Renal pelvis (tissue), 4 donors: ENCODE results near the gene GTPBP8. TPM values are rescaled to one million over a fixed set of nuclear protein-coding genes. Genes with fewer than 3 reads are reported as not detected.

Experiments used
- DNase-seq: peaks from one replicate; pipeline ENCODE4 v3.0.0-alpha.2; 2013
- polyA plus RNA-seq, 3 donors: library from polyadenylated mRNA; unstranded; fragments of 120-200 nt; gene quantifications; one replicate each; pipeline ENCODE4 v1.2.1, GENCODE V29; 2013; ENCODE audit not compliant: insufficient read length in 3 of 3

GTPBP8 gene
- polyA plus RNA-seq, 3 donors = 22.2 to 23.5 (median 23.3) TPM

DNA sequence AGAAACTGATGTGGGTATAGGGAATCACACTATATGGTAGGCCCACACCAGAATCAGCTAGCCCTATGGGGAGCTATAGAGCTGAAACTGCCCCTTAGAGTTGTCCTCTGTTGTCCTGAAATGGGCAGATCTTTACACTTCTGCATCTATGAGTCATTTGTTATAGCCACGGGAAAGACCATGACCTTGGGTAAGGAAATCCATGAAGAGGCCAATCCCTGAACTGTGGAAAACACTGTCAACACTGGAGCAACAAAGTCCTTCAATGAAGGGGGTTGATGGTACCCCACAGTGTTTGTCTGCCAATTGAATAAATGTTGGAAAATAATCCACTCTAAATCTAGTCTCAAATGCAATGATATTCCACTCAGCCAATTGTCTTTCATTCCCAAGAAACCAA, 10.7 kb upstream of the GTPBP8 start:
- DNase-seq = no peak

DNA sequence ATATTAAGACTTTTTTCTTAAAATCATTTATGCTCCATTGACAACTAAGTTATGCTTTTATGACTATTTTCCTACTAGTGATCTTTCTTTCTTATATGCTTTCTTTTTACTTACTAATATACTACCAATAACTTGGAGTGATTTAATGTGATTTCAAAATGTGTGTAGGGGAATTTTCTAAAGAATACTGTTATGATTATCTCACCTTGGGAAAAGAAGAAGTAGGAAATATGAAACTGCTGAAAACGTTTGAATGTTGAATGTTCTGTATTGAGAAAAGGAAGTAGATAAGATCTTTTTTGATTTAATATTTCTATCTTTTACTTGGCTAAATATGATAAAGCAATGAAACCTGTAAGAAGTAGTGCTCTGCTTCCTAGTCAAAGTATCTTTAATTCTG, 8.1 kb upstream of the GTPBP8 start:
- no peak for DNase-seq

- DNase-seq = peak; percentile 27
Observed at GRCh38 chr3:112984485-112984884, 6.3 kb upstream of the GTPBP8 start.

DNA sequence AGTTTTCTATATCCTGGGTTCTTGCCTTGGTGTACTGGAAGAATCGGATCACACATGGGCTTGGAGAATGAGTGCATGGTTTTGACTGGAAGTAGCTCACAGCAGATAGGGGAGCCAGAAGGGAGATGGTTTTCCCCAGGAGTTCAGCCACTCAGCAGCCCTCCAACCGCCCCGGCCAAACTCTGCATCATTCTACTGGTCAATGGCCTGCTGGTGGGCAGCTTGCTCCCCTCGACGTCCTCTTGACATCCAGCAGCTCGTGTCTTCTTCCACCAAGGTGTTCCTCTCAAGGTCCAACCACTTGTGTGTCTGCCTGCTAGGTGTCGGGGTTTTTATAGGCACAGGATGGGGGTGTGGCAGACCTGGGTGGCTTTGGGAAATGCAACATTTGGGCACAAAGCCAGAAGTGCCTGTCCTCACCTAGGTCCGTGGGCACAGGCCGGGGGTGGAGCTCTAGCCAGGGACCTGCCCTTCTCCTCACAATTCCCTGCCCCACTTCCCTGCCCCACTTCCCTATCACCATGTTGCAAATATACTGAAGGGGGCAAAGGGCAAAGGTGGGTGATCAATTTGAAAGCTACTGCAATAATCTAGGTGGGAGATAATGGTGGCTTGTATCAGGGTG, 3.0 kb upstream of the GTPBP8 start:
- no peak for DNase-seq

GRCh38 chr3:112995800-112996199, 5.0 kb downstream of the GTPBP8 start:
- DNase-seq = no peak

DNA sequence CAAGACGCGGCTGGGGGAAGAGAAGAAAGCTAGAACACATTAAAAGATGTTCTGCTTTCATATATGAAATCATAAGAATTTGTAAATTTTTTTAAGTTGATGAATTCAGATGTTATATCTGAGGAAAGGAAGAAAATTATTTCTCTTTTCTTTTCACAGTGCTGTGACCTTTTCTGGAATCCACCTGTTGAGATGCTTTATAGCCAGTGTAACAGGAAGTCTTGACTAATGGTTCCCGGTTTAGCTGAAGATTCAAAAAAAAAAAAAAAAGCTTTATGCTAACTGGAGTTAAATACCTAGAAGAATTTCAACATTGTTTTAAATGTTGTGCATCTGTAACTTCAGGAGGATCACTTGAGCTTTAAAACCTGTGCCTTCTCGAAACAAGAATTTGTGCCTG, 9.9 kb downstream of the GTPBP8 start:
- DNase-seq = no peak

DNA sequence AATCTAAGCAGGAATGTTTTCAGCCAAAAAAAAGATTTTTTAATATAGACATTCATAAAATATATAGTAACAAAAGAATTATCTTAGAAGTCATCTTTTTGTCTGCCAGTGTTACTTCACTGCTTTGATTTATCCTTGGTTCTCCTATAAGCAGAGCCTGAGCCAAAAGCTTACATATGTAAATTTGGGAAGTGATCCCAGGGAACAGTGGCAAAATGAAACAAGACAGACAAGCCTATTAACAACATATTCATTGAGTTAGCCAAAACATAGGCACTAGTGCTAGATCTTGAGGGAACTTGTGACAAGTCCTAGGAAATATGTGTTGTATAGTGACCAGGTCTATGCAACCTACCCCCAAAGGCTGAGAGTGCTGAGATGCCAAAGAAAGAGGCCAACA, 11.3 kb downstream of the GTPBP8 start:
- no peak for DNase-seq

- no peak for DNase-seq
Observed at GRCh38 chr3:113002679-113003078, 11.9 kb downstream of the GTPBP8 start.

GRCh38 chr3:113005611-113006010, 14.8 kb downstream of the GTPBP8 start:
- no peak for DNase-seq

DNA sequence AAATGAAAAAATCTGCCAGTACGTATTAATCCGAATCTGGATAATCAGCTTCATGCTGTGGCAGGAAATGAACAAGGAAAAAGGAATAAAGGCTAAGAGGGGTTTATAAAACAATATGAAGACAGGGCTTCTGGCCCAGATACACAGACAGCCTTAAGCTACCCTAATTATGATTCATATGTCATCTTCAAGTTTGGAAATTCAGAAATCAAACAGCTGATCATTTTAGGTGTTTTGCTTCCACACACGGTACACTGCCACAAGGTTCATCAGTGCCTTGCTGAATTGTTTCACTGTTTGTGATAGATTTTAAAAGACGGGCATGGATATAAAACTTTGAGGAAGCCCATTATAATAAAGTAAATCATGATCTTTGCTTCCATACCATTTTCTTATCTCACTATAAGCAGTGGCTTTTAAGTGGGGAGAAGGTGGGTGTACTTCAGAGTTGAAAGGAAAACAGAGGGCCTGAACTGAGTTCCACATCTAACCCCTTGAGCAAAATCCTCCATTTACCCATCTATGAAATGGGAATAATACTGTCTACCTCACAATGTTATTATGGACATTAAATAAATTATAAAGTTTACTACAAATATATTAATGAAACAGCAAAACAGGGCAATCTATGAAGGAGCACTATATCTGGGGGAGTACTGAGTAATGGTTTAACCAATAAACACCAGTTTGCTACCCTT, 15.7 kb downstream of the GTPBP8 start:
- DNase-seq = no peak

DNA sequence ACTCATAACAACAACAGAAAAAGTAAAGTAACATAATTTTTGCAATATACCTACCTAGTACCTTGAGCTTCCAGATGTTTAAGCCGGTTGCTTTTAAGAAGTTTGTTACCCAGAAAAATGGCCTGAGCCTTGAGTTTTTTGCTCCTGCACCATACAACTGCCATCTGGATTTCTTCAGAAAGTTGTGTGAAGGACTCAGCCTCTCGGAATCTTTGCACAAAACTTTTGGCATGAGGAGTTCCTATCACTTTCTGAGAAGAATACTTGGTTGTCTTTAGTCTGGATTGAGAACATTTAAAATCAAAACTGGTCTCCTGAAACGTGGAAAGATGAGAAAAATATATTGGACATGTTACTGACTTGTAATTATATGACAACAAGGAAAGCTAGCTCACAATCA, 17.3 kb downstream of the GTPBP8 start:
- DNase-seq = no peak

- DNase-seq = no peak
Observed at GRCh38 chr3:113013593-113013992, 22.8 kb downstream of the GTPBP8 start.

- peak; percentile 19 for DNase-seq
Observed at GRCh38 chr3:113018536-113019181, 27.9 kb downstream of the GTPBP8 start.

DNA sequence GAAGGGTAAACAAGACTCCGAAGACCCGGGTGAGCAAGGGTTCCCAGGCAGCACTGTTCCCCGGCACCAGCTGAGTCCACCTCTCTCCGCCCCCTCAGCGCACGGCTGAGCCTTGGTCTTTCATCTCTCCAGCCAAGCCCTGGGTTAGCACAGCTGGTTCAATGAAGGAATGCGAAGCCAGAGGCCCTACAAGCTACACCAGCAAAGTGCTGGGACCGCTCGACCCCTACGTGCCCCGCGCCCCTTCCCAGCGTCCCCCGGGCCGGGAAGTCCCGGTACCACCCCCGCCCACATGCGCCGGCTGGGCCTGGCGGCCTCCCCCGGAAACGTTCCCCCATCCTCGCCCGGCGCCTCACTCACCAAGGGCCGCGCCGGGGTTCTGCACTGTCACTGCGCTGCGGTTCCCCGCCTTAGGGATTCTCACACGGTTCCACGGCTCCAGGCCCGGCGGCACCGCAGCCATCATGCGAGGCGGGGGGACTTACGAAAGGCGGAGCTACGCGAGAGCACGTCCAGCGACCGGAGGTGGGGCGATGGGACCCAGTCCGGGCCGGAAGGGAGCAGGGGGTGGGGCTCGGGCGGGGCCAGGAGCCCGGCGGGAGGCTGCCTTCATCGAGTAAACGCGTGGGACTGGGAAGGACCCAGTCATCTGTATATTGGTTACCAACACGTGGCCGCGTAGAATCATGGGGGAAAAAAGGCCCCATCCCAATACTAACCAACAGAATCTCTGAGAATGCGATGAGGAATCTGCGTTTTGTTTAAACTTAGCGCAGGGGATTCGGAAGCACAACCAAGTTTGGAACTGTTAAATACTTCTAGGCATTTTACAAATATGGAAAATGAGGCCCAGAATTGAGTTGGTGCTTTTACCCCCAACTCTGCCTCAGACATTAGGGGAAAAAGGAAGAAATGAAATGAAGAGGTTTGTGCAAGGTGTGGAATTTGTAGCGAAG, 28.7 kb downstream of the GTPBP8 start:
- peak; percentile 93 for DNase-seq

GRCh38 chr3:113021471-113021870, 30.7 kb downstream of the GTPBP8 start:
- no peak for DNase-seq

- DNase-seq = no peak
Observed at GRCh38 chr3:113034011-113034410, 43.2 kb downstream of the GTPBP8 start.

DNA sequence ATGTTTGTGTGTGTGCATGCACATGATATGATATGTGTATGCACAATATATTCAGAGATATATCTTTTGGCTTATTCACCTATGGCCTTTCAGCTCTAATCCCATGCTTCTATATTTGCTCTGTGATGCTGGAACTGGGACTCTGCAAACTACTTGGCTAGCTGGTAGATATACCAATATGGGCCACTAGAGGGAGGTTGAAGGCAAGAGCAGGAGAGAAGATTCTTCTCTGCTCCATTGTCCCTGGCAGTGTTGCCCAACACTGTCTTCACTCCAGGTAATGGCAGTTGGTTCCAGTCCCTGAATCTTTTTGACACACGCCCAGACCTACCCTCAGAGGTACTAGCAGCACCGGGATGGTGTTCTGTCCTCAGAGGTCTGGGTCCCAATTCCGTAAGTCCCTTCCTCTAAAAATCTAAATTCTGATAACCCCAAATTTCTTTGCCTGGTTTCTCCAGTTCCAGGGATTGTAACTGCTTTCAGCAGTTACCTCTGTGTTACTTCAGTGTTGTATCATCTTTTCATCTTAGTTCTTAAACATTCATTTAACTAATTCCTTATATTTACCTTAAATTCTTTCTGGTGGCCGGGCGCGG, 44.7 kb downstream of the GTPBP8 start:
- DNase-seq = peak; percentile 52

GRCh38 chr3:113038328-113038727, 47.5 kb downstream of the GTPBP8 start:
- no peak for DNase-seq

- no peak for DNase-seq
Observed at GRCh38 chr3:113039546-113039945, 48.8 kb downstream of the GTPBP8 start.

DNA sequence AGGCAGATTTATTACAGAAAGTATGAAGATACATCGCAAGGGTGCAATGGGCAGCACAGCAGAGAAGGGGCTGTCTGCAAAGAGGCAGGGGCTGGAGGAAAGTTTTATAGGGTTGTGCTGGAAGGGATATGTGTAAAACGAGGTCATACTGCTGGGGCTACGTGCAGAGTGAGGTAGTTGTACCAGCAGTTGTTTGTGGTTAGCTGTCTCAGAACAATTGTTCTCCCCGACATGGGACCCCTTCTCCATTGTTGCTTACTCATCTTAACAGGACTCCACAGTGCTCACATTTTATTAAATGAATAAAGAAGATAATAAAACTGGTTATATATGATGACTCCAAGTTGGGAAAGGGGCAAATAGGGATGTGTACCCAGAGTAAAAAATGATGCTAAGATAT, 49.4 kb downstream of the GTPBP8 start:
- DNase-seq = no peak

- DNase-seq = no peak
Observed at GRCh38 chr3:113043686-113044085, 52.9 kb downstream of the GTPBP8 start.
